ENCODE results near the gene FAM170B.

GRCh38 chr10:49107111-49107886 is 26.5 kb downstream of the FAM170B start:
- TF ChIP-seq, protein P1, sequence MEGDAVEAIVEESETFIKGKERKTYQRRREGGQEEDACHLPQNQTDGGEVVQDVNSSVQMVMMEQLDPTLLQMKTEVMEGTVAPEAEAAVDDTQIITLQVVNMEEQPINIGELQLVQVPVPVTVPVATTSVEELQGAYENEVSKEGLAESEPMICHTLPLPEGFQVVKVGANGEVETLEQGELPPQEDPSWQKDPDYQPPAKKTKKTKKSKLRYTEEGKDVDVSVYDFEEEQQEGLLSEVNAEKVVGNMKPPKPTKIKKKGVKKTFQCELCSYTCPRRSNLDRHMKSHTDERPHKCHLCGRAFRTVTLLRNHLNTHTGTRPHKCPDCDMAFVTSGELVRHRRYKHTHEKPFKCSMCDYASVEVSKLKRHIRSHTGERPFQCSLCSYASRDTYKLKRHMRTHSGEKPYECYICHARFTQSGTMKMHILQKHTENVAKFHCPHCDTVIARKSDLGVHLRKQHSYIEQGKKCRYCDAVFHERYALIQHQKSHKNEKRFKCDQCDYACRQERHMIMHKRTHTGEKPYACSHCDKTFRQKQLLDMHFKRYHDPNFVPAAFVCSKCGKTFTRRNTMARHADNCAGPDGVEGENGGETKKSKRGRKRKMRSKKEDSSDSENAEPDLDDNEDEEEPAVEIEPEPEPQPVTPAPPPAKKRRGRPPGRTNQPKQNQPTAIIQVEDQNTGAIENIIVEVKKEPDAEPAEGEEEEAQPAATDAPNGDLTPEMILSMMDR (conservative IDR thresholded peaks at IDR 0.05): no peak
- no peak for TF ChIP-seq EZH2 (IDR thresholded peaks at IDR 0.05; ENCODE audit: low read depth)
